ENCODE measurements around the gene SSTR4.

Gene SSTR4

GRCh38 chr20:23017516-23017915 is 17.6 kb upstream of the SSTR4 start:
- H3K27me3 ChIP-seq (ENCODE audit: control insufficient read depth in 1 of 2, insufficient read depth in 2 of 2, low read length in 2 of 2): no peaks in the 10 kb centered on the region
- H3K9me3 ChIP-seq (ENCODE audit: control insufficient read depth in 1 of 2, low read length in 2 of 2): no peaks in the 10 kb centered on the region
- no peak overlapping the region for H3K4me3 ChIP-seq (ENCODE audit: low read depth in 1 of 2, low read length in 2 of 2)
- H3K4me1 ChIP-seq (ENCODE audit: control insufficient read depth in 1 of 2, insufficient read depth in 2 of 2, low read length in 2 of 2): no peaks in the 10 kb centered on the region
- no peak overlapping the region for H3K27ac ChIP-seq (ENCODE audit: low read depth, low read length)
- no peak overlapping the region for H3K9ac ChIP-seq (ENCODE audit: low read depth in 1 of 2, low read length in 2 of 2)
- no peaks in the 10 kb centered on the region for H3K36me3 ChIP-seq (ENCODE audit: control insufficient read depth in 1 of 2, insufficient read depth in 2 of 2, low read length in 2 of 2)

GRCh38 chr20:23018432-23018831 is 16.7 kb upstream of the SSTR4 start:
- Histone ChIP-seq H3K4me1 (ENCODE audit: control insufficient read depth in 1 of 2, insufficient read depth in 2 of 2, low read length in 2 of 2) (no peaks in the 10 kb centered on the region), H3K27me3 (ENCODE audit: control insufficient read depth in 1 of 2, insufficient read depth in 2 of 2, low read length in 2 of 2) (no peaks in the 10 kb centered on the region), H3K36me3 (ENCODE audit: control insufficient read depth in 1 of 2, insufficient read depth in 2 of 2, low read length in 2 of 2) (no peaks in the 10 kb centered on the region), H3K4me3 (ENCODE audit: low read depth in 1 of 2, low read length in 2 of 2) (no peak overlapping the region), H3K9ac (ENCODE audit: low read depth in 1 of 2, low read length in 2 of 2) (no peak overlapping the region), H3K9me3 (ENCODE audit: control insufficient read depth in 1 of 2, low read length in 2 of 2) (no peaks in the 10 kb centered on the region), H3K27ac (ENCODE audit: low read depth, low read length) (no peak overlapping the region)

GRCh38 chr20:23018941-23019340 is 16.2 kb upstream of the SSTR4 start:
- Histone ChIP-seq H3K9me3 (ENCODE audit: control insufficient read depth in 1 of 2, low read length in 2 of 2) (no peaks in the 10 kb centered on the region), H3K9ac (ENCODE audit: low read depth in 1 of 2, low read length in 2 of 2) (no peak overlapping the region), H3K4me1 (ENCODE audit: control insufficient read depth in 1 of 2, insufficient read depth in 2 of 2, low read length in 2 of 2) (no peaks in the 10 kb centered on the region), H3K27ac (ENCODE audit: low read depth, low read length) (no peak overlapping the region), H3K4me3 (ENCODE audit: low read depth in 1 of 2, low read length in 2 of 2) (no peak overlapping the region), H3K27me3 (ENCODE audit: control insufficient read depth in 1 of 2, insufficient read depth in 2 of 2, low read length in 2 of 2) (no peaks in the 10 kb centered on the region), H3K36me3 (ENCODE audit: control insufficient read depth in 1 of 2, insufficient read depth in 2 of 2, low read length in 2 of 2) (no peaks in the 10 kb centered on the region)

- Histone ChIP-seq H3K27me3 (ENCODE audit: control insufficient read depth in 1 of 2, insufficient read depth in 2 of 2, low read length in 2 of 2) (no peaks in the 10 kb centered on the region), H3K4me1 (ENCODE audit: control insufficient read depth in 1 of 2, insufficient read depth in 2 of 2, low read length in 2 of 2) (no peaks in the 10 kb centered on the region), H3K36me3 (ENCODE audit: control insufficient read depth in 1 of 2, insufficient read depth in 2 of 2, low read length in 2 of 2) (no peaks in the 10 kb centered on the region), H3K9me3 (ENCODE audit: control insufficient read depth in 1 of 2, low read length in 2 of 2) (no peaks in the 10 kb centered on the region), H3K4me3 (ENCODE audit: low read depth in 1 of 2, low read length in 2 of 2) (no peak overlapping the region), H3K9ac (ENCODE audit: low read depth in 1 of 2, low read length in 2 of 2) (no peak overlapping the region), H3K27ac (ENCODE audit: low read depth, low read length) (no peak overlapping the region)
Observed at GRCh38 chr20:23019403-23019802, 15.7 kb upstream of the SSTR4 start.

DNA sequence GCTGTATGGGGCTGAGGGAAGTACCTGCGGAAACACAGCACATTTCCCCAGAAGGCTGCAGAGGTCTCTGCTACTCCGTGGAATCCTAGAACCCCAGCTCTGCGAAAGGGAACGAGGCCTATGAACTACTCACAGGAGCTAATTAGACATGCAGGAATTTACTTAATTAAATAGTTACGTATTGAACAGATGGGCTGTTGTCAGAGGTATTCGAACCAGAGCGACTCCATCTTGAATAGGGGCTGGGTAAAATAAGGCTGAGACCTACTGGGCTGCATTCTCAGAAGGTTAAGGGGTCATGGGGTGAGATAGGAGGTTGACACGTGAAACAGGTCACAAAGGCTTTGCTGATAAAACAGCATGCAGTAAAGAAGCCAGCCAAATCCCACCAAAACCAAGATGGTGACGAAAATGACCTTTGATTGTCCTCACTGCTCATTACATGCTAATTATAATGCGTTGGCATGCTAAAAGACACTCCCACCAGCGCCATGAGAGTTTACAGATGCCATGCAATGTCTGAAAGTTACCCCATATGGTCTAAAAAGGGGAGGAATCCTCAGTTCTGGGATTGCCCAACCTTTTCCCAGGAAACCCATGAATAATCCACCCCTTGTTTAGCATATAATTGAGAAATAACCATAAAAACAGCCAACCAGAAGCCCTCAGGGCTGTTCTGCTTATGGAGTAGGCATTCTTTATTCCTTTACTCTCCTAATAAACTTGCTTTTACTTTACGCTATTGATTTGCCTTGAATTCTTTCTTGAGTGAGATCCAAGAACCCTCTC is 14.7 kb upstream of the SSTR4 start:
- no peak overlapping the region for H3K27ac ChIP-seq (ENCODE audit: low read depth, low read length)
- H3K27me3 ChIP-seq (ENCODE audit: control insufficient read depth in 1 of 2, insufficient read depth in 2 of 2, low read length in 2 of 2): no peaks in the 10 kb centered on the region
- H3K4me1 ChIP-seq (ENCODE audit: control insufficient read depth in 1 of 2, insufficient read depth in 2 of 2, low read length in 2 of 2): no peaks in the 10 kb centered on the region
- no peaks in the 10 kb centered on the region for H3K36me3 ChIP-seq (ENCODE audit: control insufficient read depth in 1 of 2, insufficient read depth in 2 of 2, low read length in 2 of 2)
- no peak overlapping the region for H3K9ac ChIP-seq (ENCODE audit: low read depth in 1 of 2, low read length in 2 of 2)
- H3K9me3 ChIP-seq (ENCODE audit: control insufficient read depth in 1 of 2, low read length in 2 of 2): no peaks in the 10 kb centered on the region
- no peak overlapping the region for H3K4me3 ChIP-seq (ENCODE audit: low read depth in 1 of 2, low read length in 2 of 2)

DNA sequence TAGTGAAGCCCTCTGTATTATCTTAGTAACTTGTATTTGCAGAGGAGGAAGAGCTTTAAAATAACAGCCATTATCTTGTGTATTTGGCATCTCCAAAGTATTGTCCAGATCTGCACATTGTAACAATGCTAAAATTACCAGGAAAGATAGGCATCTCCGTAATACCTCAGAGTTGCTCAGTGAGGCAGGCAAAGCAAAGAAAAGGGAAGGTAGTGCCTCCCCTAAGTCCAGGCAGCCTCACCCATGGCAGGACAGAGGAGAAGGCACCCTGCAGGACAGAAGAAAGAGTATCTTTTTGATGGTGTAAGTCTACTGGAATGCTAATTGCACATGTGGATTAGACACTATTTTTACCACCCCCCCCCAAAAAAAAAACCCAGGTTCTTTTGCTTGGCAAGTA is 13.6 kb upstream of the SSTR4 start:
- Histone ChIP-seq H3K9ac (ENCODE audit: low read depth in 1 of 2, low read length in 2 of 2) (no peak overlapping the region), H3K36me3 (ENCODE audit: control insufficient read depth in 1 of 2, insufficient read depth in 2 of 2, low read length in 2 of 2) (no peaks in the 10 kb centered on the region), H3K27me3 (ENCODE audit: control insufficient read depth in 1 of 2, insufficient read depth in 2 of 2, low read length in 2 of 2) (no peaks in the 10 kb centered on the region), H3K4me3 (ENCODE audit: low read depth in 1 of 2, low read length in 2 of 2) (no peak overlapping the region), H3K27ac (ENCODE audit: low read depth, low read length) (no peak overlapping the region), H3K4me1 (ENCODE audit: control insufficient read depth in 1 of 2, insufficient read depth in 2 of 2, low read length in 2 of 2) (no peaks in the 10 kb centered on the region), H3K9me3 (ENCODE audit: control insufficient read depth in 1 of 2, low read length in 2 of 2) (no peaks in the 10 kb centered on the region)

DNA sequence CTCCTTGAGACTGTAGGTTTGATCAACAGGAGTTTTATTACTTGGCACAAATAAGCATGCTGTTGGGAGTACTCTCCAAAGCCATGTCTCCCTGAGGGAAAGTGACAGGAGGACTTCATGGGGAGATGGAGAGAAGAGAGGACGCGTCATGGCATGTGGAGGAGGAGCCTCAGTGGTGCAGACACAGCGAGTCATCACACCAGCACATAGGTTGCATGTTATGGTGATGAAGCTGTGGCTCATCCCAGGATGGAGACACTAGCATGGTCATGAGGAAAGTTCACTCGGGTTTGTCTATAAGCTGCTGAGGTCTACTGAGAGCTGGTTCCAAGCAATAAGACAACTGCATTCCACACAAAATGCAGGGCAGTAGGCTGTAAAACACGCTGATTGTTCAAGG is 13.2 kb upstream of the SSTR4 start:
- Histone ChIP-seq H3K27me3 (ENCODE audit: control insufficient read depth in 1 of 2, insufficient read depth in 2 of 2, low read length in 2 of 2) (no peaks in the 10 kb centered on the region), H3K27ac (ENCODE audit: low read depth, low read length) (no peak overlapping the region), H3K4me1 (ENCODE audit: control insufficient read depth in 1 of 2, insufficient read depth in 2 of 2, low read length in 2 of 2) (no peaks in the 10 kb centered on the region), H3K4me3 (ENCODE audit: low read depth in 1 of 2, low read length in 2 of 2) (no peak overlapping the region), H3K9ac (ENCODE audit: low read depth in 1 of 2, low read length in 2 of 2) (no peak overlapping the region), H3K9me3 (ENCODE audit: control insufficient read depth in 1 of 2, low read length in 2 of 2) (no peaks in the 10 kb centered on the region), H3K36me3 (ENCODE audit: control insufficient read depth in 1 of 2, insufficient read depth in 2 of 2, low read length in 2 of 2) (no peaks in the 10 kb centered on the region)

GRCh38 chr20:23022849-23023248 is 12.3 kb upstream of the SSTR4 start:
- H3K9me3 ChIP-seq (ENCODE audit: control insufficient read depth in 1 of 2, low read length in 2 of 2): no peaks in the 10 kb centered on the region
- H3K4me1 ChIP-seq (ENCODE audit: control insufficient read depth in 1 of 2, insufficient read depth in 2 of 2, low read length in 2 of 2): no peaks in the 10 kb centered on the region
- no peak overlapping the region for H3K9ac ChIP-seq (ENCODE audit: low read depth in 1 of 2, low read length in 2 of 2)
- H3K27ac ChIP-seq (ENCODE audit: low read depth, low read length): no peak overlapping the region
- H3K27me3 ChIP-seq (ENCODE audit: control insufficient read depth in 1 of 2, insufficient read depth in 2 of 2, low read length in 2 of 2): no peaks in the 10 kb centered on the region
- no peaks in the 10 kb centered on the region for H3K36me3 ChIP-seq (ENCODE audit: control insufficient read depth in 1 of 2, insufficient read depth in 2 of 2, low read length in 2 of 2)
- no peak overlapping the region for H3K4me3 ChIP-seq (ENCODE audit: low read depth in 1 of 2, low read length in 2 of 2)

GRCh38 chr20:23023621-23024177 is 11.4 kb upstream of the SSTR4 start:
- Histone ChIP-seq H3K27me3 (ENCODE audit: control insufficient read depth in 1 of 2, insufficient read depth in 2 of 2, low read length in 2 of 2) (no peaks in the 10 kb centered on the region), H3K36me3 (ENCODE audit: control insufficient read depth in 1 of 2, insufficient read depth in 2 of 2, low read length in 2 of 2) (no peaks in the 10 kb centered on the region), H3K9me3 (ENCODE audit: control insufficient read depth in 1 of 2, low read length in 2 of 2) (no peaks in the 10 kb centered on the region), H3K4me1 (ENCODE audit: control insufficient read depth in 1 of 2, insufficient read depth in 2 of 2, low read length in 2 of 2) (no peaks in the 10 kb centered on the region), H3K9ac (ENCODE audit: low read depth in 1 of 2, low read length in 2 of 2) (no peak overlapping the region), H3K27ac (ENCODE audit: low read depth, low read length) (no peak overlapping the region), H3K4me3 (ENCODE audit: low read depth in 1 of 2, low read length in 2 of 2) (no peak overlapping the region)

DNA sequence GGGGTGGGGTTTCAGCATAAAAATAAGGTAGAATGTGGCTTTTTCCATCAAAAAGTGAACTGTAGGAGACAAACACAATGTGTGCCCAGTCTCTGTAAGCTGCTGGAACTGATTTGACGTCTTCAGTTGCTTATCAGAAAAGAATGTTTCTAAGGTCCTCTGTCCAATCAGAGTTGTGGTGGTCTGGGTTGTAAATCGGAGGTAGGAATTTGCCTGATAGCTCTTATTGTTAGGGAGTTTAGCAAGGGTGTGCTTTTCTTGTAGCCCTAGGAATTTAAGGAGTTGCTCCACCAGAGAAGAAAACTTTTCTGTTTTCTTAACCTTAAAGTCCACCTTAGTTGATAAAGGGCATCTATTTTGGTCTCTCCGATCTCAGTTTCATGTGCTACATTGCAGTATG is 10.4 kb upstream of the SSTR4 start:
- Histone ChIP-seq H3K36me3 (ENCODE audit: control insufficient read depth in 1 of 2, insufficient read depth in 2 of 2, low read length in 2 of 2) (no peaks in the 10 kb centered on the region), H3K27me3 (ENCODE audit: control insufficient read depth in 1 of 2, insufficient read depth in 2 of 2, low read length in 2 of 2) (no peaks in the 10 kb centered on the region), H3K4me1 (ENCODE audit: control insufficient read depth in 1 of 2, insufficient read depth in 2 of 2, low read length in 2 of 2) (no peaks in the 10 kb centered on the region), H3K9me3 (ENCODE audit: control insufficient read depth in 1 of 2, low read length in 2 of 2) (no peaks in the 10 kb centered on the region), H3K4me3 (ENCODE audit: low read depth in 1 of 2, low read length in 2 of 2) (no peak overlapping the region), H3K27ac (ENCODE audit: low read depth, low read length) (no peak overlapping the region), H3K9ac (ENCODE audit: low read depth in 1 of 2, low read length in 2 of 2) (no peak overlapping the region)

Data from duodenal mucosa (tissue), 2 donors.